Adrenal gland (tissue), 5 donors: ENCODE results near the gene SLC6A12.

ENCODE experiments used
- POLR2A ChIP-seq, 2 donors: fragments of 450-650 bp; IDR thresholded peaks; one replicate each; pipeline ENCODE4 v1.6.1; 2017; ENCODE audit warnings: antibody characterized with exemption in 2 of 2, mild to moderate bottlenecking in 2 of 2, moderate library complexity in 1 of 2
- TF ChIP-seq, protein P1 (sequence below), 6 experiments: fragments of 450-650 bp in 4 of 6; fragments of 200-600 bp in 2 of 6; sonication (generic) in 1 of 6; IDR thresholded peaks; 1 replicate in 5 of 6; 2 replicates in 1 of 6; pipeline versions ENCODE4 v1.5.1 to v1.8.0; 2016 to 2021; ENCODE audit warnings: antibody characterized with exemption in 6 of 6, mild to moderate bottlenecking in 2 of 6, moderate library complexity in 1 of 6
- donor health status: DM: no; HTN: no; CAD: no.

DNA sequence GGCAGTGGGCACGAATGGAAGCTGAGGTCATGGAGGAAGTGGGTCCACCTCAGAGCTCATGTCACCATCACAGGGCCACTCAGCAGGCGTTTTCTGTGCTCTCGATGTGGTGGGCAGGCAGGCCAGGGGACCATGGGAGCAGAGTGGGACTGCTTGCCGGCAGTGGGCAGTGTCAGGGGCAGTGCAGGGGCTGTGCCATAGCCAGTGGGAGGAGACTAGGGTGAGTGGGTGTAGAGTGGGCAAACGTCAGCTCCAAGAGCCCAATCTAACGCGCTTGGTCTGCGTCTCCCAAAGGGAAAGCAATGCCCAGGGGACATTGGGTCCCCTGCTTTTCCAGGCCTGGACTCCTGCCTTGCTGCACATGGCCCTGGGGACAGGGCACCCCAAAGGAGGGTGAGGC is 58.3 kb downstream of the SLC6A12 start:
- TF ChIP-seq, protein P1, sequence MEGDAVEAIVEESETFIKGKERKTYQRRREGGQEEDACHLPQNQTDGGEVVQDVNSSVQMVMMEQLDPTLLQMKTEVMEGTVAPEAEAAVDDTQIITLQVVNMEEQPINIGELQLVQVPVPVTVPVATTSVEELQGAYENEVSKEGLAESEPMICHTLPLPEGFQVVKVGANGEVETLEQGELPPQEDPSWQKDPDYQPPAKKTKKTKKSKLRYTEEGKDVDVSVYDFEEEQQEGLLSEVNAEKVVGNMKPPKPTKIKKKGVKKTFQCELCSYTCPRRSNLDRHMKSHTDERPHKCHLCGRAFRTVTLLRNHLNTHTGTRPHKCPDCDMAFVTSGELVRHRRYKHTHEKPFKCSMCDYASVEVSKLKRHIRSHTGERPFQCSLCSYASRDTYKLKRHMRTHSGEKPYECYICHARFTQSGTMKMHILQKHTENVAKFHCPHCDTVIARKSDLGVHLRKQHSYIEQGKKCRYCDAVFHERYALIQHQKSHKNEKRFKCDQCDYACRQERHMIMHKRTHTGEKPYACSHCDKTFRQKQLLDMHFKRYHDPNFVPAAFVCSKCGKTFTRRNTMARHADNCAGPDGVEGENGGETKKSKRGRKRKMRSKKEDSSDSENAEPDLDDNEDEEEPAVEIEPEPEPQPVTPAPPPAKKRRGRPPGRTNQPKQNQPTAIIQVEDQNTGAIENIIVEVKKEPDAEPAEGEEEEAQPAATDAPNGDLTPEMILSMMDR (IDR thresholded peaks at IDR 0.05): no peak
- no peak for TF ChIP-seq POLR2A (IDR thresholded peaks at IDR 0.05)
